HG02943 (cell line): ENCODE data around the gene SUPT5H.

Experiments used
- ATAC-seq: cut with Tn5 transposase; IDR thresholded peaks from one replicate; pipeline ENCODE4 v1.9.1; 2021; ENCODE audit warnings: mild to moderate bottlenecking, low read depth, moderate library complexity; ENCODE audit not compliant: unreplicated experiment

SUPT5H gene

DNA sequence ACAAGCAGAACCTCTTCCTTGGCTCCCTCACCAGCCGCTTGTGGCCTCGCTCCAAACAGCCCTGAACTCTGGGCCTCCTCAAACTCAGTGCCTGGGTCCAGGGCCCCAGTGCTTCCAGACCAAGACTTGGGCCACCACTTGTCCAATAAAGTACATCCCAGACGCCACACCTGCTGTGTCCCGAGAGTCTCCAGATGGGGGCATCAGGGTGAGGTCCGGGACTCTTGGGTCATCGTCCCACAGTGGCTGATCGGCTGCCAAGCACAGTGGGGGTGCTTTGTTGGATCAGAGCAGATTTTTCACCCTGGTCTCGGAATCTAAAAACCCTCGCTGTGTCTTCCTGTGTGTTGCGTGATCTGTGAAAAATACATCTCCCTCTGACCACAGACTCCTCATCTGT is 44.4 kb downstream of the SUPT5H start:
- no peak for ATAC-seq

GRCh38 chr19:39492225-39492624 is 46.8 kb downstream of the SUPT5H start:
- no peak for ATAC-seq

GRCh38 chr19:39492788-39493187 is 47.4 kb downstream of the SUPT5H start:
- ATAC-seq, result no peak

- ATAC-seq, result no peak
Observed at GRCh38 chr19:39494661-39495060, 49.3 kb downstream of the SUPT5H start.

DNA sequence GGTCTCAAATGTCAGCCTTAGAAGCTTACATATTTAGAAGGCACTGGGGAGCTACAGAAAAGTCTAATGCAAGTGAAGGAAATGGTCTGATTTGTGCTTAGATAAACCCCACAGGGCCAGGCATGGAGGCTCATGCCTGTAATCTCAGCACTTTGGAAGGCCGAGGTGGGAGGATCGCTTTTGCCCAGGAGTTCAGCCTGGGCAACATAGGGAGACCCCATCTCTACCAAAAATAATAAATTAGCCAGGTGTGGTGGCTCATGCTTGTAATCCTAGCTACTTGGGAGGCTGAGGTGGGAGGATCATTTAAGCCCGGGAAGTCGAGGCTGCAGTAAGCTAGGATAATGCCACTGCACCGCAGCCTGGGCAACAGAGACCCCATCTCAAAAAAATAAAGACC is 50.7 kb downstream of the SUPT5H start:
- no peak for ATAC-seq

DNA sequence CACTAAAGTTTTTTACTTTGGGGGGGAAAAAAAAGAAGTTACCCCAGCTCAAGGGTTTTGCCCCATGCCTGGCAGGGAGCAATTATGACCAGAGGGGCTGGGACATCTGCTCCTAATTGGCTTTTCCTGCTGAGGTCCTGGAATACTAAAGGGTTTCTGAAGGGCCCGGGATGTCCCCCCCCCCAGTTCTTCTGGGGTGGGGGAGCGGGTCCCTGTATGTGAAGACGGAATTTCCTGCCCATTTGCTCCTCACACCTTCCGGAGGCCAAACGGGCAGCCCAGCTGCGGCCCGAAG is 52.3 kb downstream of the SUPT5H start:
- no peak for ATAC-seq

GRCh38 chr19:39497996-39498797 is 52.8 kb downstream of the SUPT5H start:
- ATAC-seq, result no peak

DNA sequence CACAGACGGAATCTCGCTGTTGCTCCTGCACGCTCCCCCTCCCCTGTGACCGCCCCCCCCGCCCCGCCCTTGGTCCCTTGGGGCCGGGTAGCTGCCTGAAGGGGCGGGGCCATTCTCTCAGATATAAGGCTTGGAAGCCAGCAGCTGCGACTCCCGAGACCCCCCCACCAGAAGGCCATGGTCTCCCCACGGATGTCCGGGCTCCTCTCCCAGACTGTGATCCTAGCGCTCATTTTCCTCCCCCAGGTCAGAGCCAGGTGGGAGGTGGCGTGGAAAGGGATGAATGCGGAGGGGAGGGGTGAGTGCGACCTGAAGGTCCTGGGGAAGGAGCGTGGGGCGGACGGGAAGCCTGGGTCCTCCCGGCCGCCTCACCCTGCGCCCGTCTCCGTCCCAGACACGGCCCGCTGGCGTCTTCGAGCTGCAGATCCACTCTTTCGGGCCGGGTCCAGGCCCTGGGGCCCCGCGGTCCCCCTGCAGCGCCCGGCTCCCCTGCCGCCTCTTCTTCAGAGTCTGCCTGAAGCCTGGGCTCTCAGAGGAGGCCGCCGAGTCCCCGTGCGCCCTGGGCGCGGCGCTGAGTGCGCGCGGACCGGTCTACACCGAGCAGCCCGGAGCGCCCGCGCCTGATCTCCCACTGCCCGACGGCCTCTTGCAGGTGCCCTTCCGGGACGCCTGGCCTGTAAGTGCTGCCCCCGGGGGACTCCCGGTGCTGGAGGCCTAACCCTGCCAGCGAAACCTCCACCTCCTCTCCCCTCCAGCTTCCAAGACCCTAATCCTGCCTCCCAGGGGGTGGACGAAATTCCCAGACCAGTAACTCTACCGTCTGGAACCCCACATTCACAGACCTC is 53.6 kb downstream of the SUPT5H start, which contains the start of gene DLL3:
TSS of gene DLL3 (plus strand) at position 150 of the 845 bp plus-strand sequence. CDS start at position 178, 28 bp downstream.
- no peak for ATAC-seq

- ATAC-seq, result no peak
Observed at GRCh38 chr19:39499932-39500331, 54.5 kb downstream of the SUPT5H start.

- ATAC-seq, result no peak
Observed at GRCh38 chr19:39500543-39500942, 55.2 kb downstream of the SUPT5H start.

DNA sequence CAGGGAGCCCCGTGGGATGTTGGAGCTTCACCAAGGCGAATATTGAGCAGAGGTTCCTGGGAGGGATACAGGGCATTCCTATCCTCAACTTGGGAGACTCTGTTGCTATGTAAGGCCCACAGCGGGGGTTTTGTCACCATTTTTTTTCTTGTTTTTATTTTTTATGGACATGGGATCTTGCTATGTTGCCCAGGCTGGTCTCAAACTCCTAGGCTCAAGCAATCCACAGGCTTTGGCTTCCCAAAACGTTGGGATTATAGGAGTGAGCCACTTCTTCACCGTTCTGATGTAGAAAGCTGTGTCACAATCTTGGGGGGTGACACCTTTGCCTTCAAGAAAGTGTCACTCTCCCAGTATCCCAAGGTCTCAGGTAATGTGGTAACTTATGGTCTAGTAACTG is 56.0 kb downstream of the SUPT5H start:
- ATAC-seq, result no peak

DNA sequence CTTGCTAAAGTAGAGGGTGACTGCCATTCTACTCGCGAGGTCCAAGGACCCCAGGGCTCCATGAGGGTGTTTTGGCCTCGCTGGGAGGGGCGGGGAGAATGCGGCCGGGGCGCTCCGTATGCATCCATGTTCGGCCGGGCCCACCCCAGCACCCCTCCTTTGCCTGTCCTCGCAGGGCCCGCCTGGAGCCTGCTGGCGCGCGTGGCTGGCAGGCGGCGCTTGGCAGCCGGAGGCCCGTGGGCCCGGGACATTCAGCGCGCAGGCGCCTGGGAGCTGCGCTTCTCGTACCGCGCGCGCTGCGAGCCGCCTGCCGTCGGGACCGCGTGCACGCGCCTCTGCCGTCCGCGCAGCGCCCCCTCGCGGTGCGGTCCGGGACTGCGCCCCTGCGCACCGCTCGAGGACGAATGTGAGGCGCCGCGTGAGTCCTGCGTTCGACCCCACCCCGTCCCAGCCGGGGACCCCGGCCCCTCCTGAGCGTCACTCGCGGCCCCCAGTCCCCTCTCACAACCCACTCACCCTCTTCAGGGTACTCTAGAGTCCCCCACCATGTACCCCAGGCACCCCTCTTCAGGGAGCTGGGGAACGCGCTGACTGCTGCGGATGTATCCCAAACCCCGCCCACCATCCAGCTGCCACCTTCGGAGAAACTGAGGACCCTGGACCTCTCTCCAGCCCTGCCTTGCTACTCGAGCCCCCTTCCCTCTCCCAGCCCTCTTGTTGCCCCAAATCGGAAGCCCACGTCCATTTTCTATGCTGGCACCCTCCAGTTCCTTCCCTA is 57.4 kb downstream of the SUPT5H start:
- no peak for ATAC-seq

DNA sequence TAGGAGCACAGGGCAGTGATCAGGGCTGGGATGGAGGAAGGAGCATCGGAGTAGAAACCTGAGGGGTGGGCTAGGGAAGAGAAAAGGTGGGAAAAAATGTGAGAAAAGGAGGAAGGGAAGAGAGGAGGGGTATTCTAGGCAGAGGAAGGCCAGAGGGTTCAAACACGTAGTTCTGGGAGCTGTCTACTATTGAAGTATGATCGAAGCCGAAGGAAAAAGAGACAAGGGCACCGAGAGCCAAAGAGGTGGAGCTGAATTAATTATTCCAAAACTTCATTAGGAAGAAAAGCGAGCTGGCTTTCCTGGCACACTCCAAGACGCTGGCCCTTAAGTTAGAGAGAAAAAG is 61.2 kb downstream of the SUPT5H start:
- no peak for ATAC-seq

DNA sequence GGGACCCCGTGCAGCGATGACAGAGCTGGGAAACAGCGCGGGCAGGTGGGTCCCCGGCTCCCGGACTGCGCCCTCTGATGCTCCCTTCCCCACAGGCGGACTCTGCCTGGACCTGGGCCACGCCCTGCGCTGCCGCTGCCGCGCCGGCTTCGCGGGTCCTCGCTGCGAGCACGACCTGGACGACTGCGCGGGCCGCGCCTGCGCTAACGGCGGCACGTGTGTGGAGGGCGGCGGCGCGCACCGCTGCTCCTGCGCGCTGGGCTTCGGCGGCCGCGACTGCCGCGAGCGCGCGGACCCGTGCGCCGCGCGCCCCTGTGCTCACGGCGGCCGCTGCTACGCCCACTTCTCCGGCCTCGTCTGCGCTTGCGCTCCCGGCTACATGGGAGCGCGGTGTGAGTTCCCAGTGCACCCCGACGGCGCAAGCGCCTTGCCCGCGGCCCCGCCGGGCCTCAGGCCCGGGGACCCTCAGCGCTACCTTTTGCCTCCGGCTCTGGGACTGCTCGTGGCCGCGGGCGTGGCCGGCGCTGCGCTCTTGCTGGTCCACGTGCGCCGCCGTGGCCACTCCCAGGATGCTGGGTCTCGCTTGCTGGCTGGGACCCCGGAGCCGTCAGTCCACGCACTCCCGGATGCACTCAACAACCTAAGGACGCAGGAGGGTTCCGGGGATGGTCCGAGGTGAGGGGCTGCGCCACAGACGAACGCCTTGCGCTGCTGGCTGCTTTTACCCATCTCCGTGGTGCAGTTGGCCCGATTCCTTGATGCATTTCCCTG is 61.7 kb downstream of the SUPT5H start:
- ATAC-seq, result no peak

DNA sequence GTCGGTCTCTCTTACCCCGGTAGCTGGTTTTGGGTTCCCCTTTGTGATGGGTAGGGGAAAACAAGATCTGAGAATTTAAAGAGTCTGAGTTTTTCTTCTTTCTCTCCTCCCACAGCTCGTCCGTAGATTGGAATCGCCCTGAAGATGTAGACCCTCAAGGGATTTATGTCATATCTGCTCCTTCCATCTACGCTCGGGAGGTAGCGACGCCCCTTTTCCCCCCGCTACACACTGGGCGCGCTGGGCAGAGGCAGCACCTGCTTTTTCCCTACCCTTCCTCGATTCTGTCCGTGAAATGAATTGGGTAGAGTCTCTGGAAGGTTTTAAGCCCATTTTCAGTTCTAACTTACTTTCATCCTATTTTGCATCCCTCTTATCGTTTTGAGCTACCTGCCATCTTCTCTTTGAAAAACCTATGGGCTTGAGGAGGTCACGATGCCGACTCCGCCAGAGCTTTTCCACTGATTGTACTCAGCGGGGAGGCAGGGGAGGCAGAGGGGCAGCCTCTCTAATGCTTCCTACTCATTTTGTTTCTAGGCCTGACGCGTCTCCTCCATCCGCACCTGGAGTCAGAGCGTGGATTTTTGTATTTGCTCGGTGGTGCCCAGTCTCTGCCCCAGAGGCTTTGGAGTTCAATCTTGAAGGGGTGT is 62.5 kb downstream of the SUPT5H start:
- ATAC-seq, result no peak

DNA sequence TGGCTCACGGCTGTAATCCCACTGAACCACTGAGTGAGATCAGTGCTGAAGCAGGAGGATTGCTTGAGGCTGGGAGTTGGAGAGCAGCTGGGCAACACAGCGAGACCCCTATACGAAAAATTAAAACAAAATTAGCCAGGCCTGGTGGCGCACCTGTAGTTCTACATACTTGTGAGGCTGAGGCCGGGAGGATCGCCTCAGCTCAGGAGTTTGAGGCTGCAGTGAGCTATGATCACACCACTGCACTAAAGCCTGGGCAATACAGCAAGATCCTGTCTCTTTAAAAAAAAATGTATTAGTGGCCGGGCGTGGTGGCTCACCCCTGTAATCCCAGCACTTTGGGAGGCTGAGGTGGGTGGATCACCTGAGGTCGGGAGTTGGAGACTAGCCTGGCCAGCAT is 63.2 kb downstream of the SUPT5H start:
- no peak for ATAC-seq

- ATAC-seq, result no peak
Observed at GRCh38 chr19:39509233-39509632, 63.9 kb downstream of the SUPT5H start.

- ATAC-seq, result no peak
Observed at GRCh38 chr19:39512988-39513387, 67.6 kb downstream of the SUPT5H start.

GRCh38 chr19:39514840-39515550 is 69.6 kb downstream of the SUPT5H start, which contains the start of gene SELENOV:
Gene SELENOV, plus strand, starts transcription at chr19:39515139. Its CDS starts 74 bp downstream, at chr19:39515213.
- no peak for ATAC-seq
